ENCODE measurements around the gene PGGT1B. TPM values are rescaled to one million over a fixed set of nuclear protein-coding genes. Genes with fewer than 3 reads are reported as not detected.

PGGT1B gene
- total and polyA plus RNA-seq, 9 of the 15 experiments (the other 6 are each of a cell fraction or from before 2014, with no cell fraction given), result 5.3 to 33.7 (median 19.8) TPM

GRCh38 chr5:115282131-115282530 lies 19.5 kb upstream of the PGGT1B start:
- H3K4me1 ChIP-seq (replicated peaks in 1 of 2; ENCODE audit: control insufficient read depth in 2 of 2, insufficient read depth in 2 of 2, low read length in 2 of 2), result no peaks in the 10 kb centered on the region
- H3K27ac ChIP-seq (ENCODE audit: extremely low read depth, low read depth, low read length), result no peak overlapping the region
- no peak overlapping the region for H3K4me2 ChIP-seq (ENCODE audit: insufficient read depth, low read length)
- no peaks in the 10 kb centered on the region for H3K27me3 ChIP-seq (ENCODE audit: control insufficient read depth in 2 of 2, insufficient read depth in 2 of 2, low read length in 2 of 2)
- CTCF ChIA-PET (ENCODE audit: low intra/inter-chr PET ratio), result no interaction called here
- FAIRE-seq (no peak), ATAC-seq (no peak), DNase-seq (ENCODE audit: extremely low read depth in 1 of 4, low spot score in 3 of 4) (no peak)
- peaks cover 2% of the 10 kb centered on the region; the same call in 1 of the 3 replicates for H3K79me2 ChIP-seq (ENCODE audit: control insufficient read depth, insufficient read depth, low read length)
- 71% methylated on average over 1 of the region's 1 CpG for WGBS (ENCODE audit: insufficient coverage, low coverage, missing lambda C conversion rate)
- no peaks in the 10 kb centered on the region for H3K9me3 ChIP-seq (replicated peaks; ENCODE audit: control insufficient read depth, insufficient read depth, low read depth, low read length)
- in situ Hi-C loops (cut with MboI), result no loop called here
- POLR2A ChIA-PET, result no interaction called here
- no peak overlapping the region for H3K9ac ChIP-seq (ENCODE audit: insufficient read depth in 1 of 2, low read depth in 2 of 2, low read length in 2 of 2)
- intact Hi-C loops (cut with micrococcal nuclease), result no loop called here
- BruUV-seq (replicated peaks), result no TSS peak
- no peaks in the 10 kb centered on the region for H3K36me3 ChIP-seq (ENCODE audit: control insufficient read depth, insufficient read depth, low read length)
- no peaks in the 10 kb centered on the region for H4K20me1 ChIP-seq (replicated peaks; ENCODE audit: control insufficient read depth, insufficient read depth, low read length)
- no peak overlapping the region for H3K4me3 ChIP-seq
- no peaks in the 10 kb centered on the region for H3K9me1 ChIP-seq (ENCODE audit: control insufficient read depth, insufficient read depth, low read length)
- no peak overlapping the region for H2AFZ ChIP-seq (ENCODE audit: low read depth, low read length)
- no peak for TF ChIP-seq CHD7 (IDR thresholded peaks at IDR 0.05; ENCODE audit: low read depth, low read length)
- no peak for TF ChIP-seq NCOA1 (IDR thresholded peaks at IDR 0.05; ENCODE audit: low read depth)
- TF ChIP-seq MEF2A (IDR thresholded peaks at IDR 0.05; ENCODE audit: control insufficient read depth, low read depth, low read length), result no peak
- TF ChIP-seq NCOA6 (IDR thresholded peaks at IDR 0.05), result no peak
- no peak for TF ChIP-seq CHD1 (IDR thresholded peaks at IDR 0.05; ENCODE audit: low read length)
- TF ChIP-seq ETS2 (tag; IDR thresholded peaks at IDR 0.05; ENCODE audit: borderline replicate concordance, poor library complexity, severe bottlenecking), result no peak
- TF ChIP-seq SIRT6 (IDR thresholded peaks at IDR 0.05; ENCODE audit: low read depth, low read length), result no peak
- TF ChIP-seq E2F3 (CRISPR knock-in tag; IDR thresholded peaks at IDR 0.05), result no peak
- TF ChIP-seq ZNF316 (IDR thresholded peaks at IDR 0.05), result peak; percentile 72
- TF ChIP-seq, protein P1, sequence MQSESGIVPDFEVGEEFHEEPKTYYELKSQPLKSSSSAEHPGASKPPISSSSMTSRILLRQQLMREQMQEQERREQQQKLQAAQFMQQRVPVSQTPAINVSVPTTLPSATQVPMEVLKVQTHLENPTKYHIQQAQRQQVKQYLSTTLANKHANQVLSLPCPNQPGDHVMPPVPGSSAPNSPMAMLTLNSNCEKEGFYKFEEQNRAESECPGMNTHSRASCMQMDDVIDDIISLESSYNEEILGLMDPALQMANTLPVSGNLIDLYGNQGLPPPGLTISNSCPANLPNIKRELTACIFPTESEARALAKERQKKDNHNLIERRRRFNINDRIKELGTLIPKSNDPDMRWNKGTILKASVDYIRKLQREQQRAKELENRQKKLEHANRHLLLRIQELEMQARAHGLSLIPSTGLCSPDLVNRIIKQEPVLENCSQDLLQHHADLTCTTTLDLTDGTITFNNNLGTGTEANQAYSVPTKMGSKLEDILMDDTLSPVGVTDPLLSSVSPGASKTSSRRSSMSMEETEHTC (IDR thresholded peaks at IDR 0.05), result no peak
- peak; percentile 64 for TF ChIP-seq MAFG (tag; conservative IDR thresholded peaks at IDR 0.05)
- no peak for TF ChIP-seq CXXC5 (CRISPR knock-in tag; IDR thresholded peaks at IDR 0.05)
